Islet precursor cell (in vitro differentiated cells): ENCODE data around the gene ABLIM1.
A peak's percentile ranks its signal among the peaks of the same experiment; 100 is the strongest.

ENCODE experiments used
- DNase-seq: peaks from one replicate; pipeline ENCODE4 v3.0.0-alpha.2; 2018

The ABLIM1 gene

GRCh38 chr10:114575417-114576131 is 82.5 kb downstream of the ABLIM1 start:
- DNase-seq: no peak

- no peak for DNase-seq
Observed at GRCh38 chr10:114573330-114574045, 84.6 kb downstream of the ABLIM1 start.

- DNase-seq: no peak
Observed at GRCh38 chr10:114571316-114571999, 86.6 kb downstream of the ABLIM1 start.

GRCh38 chr10:114566064-114566463 is 92.0 kb downstream of the ABLIM1 start:
- no peak for DNase-seq

GRCh38 chr10:114565066-114565465 is 93.0 kb downstream of the ABLIM1 start:
- DNase-seq: no peak

- no peak for DNase-seq
Observed at GRCh38 chr10:114561008-114561523, 97.0 kb downstream of the ABLIM1 start.

- no peak for DNase-seq
Observed at GRCh38 chr10:114560144-114560543, 97.9 kb downstream of the ABLIM1 start.

GRCh38 chr10:114559636-114560035 is 98.4 kb downstream of the ABLIM1 start:
- no peak for DNase-seq

GRCh38 chr10:114557854-114558253 is 100.2 kb downstream of the ABLIM1 start:
- DNase-seq: no peak

- no peak for DNase-seq
Observed at GRCh38 chr10:114556236-114557122, 101.6 kb downstream of the ABLIM1 start.

GRCh38 chr10:114553436-114553835 is 104.6 kb downstream of the ABLIM1 start:
- DNase-seq: no peak

- no peak for DNase-seq
Observed at GRCh38 chr10:114552050-114552449, 106.0 kb downstream of the ABLIM1 start.

GRCh38 chr10:114551636-114551972 is 106.5 kb downstream of the ABLIM1 start:
- no peak for DNase-seq

GRCh38 chr10:114550756-114551635 is 107.1 kb downstream of the ABLIM1 start:
- DNase-seq: no peak

- peak; percentile 66 for DNase-seq
Observed at GRCh38 chr10:114548662-114549061, 109.4 kb downstream of the ABLIM1 start.

GRCh38 chr10:114547514-114547913 is 110.6 kb downstream of the ABLIM1 start:
- DNase-seq: no peak

GRCh38 chr10:114547056-114547455 is 111.0 kb downstream of the ABLIM1 start:
- no peak for DNase-seq

GRCh38 chr10:114545819-114546218 is 112.3 kb downstream of the ABLIM1 start:
- no peak for DNase-seq

GRCh38 chr10:114545071-114545470 is 113.0 kb downstream of the ABLIM1 start:
- DNase-seq: peak; percentile 67

- DNase-seq: no peak
Observed at GRCh38 chr10:114544045-114544659, 113.9 kb downstream of the ABLIM1 start.

GRCh38 chr10:114543456-114543855 is 114.6 kb downstream of the ABLIM1 start:
- no peak for DNase-seq
